HEK293T (cell line): ENCODE results near the gene B4GALT5.

ENCODE experiments used
- ARNT ChIP-seq: fragments of 450-650 bp; IDR thresholded peaks from 2 replicates; pipeline ENCODE4 v1.6.1; 2017; ENCODE audit warnings: mild to moderate bottlenecking
- BHLHE40 ChIP-seq: fragments of 450-650 bp; IDR thresholded peaks from 2 replicates; pipeline ENCODE4 v1.6.1; 2016; ENCODE audit warnings: mild to moderate bottlenecking, moderate library complexity, borderline replicate concordance
- ELF4 ChIP-seq: fragments of 450-650 bp; IDR thresholded peaks from 2 replicates; pipeline ENCODE4 v1.6.1; 2017; ENCODE audit warnings: antibody characterized with exemption
- FOXA1 ChIP-seq: fragments of 450-650 bp; IDR thresholded peaks from 2 replicates; pipeline ENCODE4 v1.6.1; 2016; ENCODE audit warnings: mild to moderate bottlenecking
- FOXK2 ChIP-seq: fragments of 450-650 bp; IDR thresholded peaks from 2 replicates; pipeline ENCODE4 v1.6.1; 2016; ENCODE audit warnings: mild to moderate bottlenecking
- FOXM1 ChIP-seq: fragments of 450-650 bp; IDR thresholded peaks from 2 replicates; pipeline ENCODE4 v1.6.1; 2017; ENCODE audit warnings: mild to moderate bottlenecking, borderline replicate concordance
- LEF1 ChIP-seq: fragments of 450-650 bp; IDR thresholded peaks from 2 replicates; pipeline ENCODE4 v1.6.1; 2017; ENCODE audit warnings: mild to moderate bottlenecking, borderline replicate concordance
- PKNOX1 ChIP-seq: fragments of 450-650 bp; IDR thresholded peaks from 2 replicates; pipeline ENCODE4 v1.6.1; 2016
- SP1 ChIP-seq: fragments of 450-650 bp; IDR thresholded peaks from 2 replicates; pipeline ENCODE4 v1.6.1; 2017
- SUZ12 ChIP-seq: fragments of 450-650 bp; IDR thresholded peaks from 2 replicates; pipeline ENCODE4 v1.6.1; 2016; ENCODE audit warnings: mild to moderate bottlenecking
- TARDBP ChIP-seq: fragments of 450-650 bp; IDR thresholded peaks from 2 replicates; pipeline ENCODE4 v1.6.1; 2016

DNA sequence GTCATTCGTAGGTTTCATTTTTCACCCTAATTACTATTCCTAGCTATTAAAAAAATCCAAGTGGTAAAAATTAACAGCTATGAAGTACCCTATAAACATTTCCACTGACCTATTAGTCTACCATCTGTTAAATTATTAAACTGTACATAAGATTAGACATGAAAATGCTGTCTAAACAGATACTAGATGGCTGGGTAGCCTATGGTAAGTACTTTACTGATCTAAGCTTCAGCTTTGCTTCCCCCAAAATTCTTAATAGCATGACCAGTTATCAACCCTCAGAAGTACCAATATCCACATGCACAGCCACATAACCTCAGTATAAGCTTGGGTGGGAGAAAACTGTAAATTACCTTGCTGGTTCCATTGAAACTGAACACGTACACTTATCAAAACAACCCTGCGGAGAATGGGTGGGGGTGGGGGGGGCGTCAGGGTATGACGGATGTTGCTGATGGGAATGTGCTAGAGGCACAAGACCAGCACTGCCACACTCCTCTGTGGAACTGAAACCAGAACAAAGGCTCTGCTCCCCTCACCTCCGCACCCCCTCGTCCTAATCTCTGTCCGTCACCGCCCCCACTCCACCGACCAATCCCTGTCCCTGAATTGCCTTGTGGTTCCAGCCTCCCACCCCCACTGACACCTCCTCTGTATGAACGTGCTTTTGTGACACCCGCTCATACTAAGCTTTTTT is 45.3 kb downstream of the B4GALT5 start:
- TF ChIP-seq LEF1 (no peak), BHLHE40 (no peak), PKNOX1 (no peak), FOXK2 (no peak), FOXM1 (no peak), TARDBP (no peak), SP1 (no peak), ARNT (no peak), ELF4 (no peak), FOXA1 (no peak), SUZ12 (no peak)
